Activated B cell treated with CpG ODN at 0.5 μM for 24 hours (primary cell): ENCODE data around the gene HDHD5. TPM values are rescaled to one million over a fixed set of nuclear protein-coding genes. Genes with fewer than 3 reads are reported as not detected.
"Not testable (repeated sequence)": the region's sequence is repeated elsewhere in the genome, so short reads cannot be mapped to it uniquely, and the experiment has no call there.

Source experiments
- ATAC-seq: fragments of 200-7000 bp; cut with Tn5 transposase; one replicate; pipeline ENCODE4 v1.10.0; 2021; ENCODE audit warnings: low read depth, mild to moderate bottlenecking, moderate library complexity
- CTCF ChIA-PET: fragments of 350-600 bp; sonication (Branson Sonifier 250); formaldehyde crosslinking; loops from one replicate; lab custom pipeline; 2021; ENCODE audit warnings: antibody characterized with exemption; lab: Charles Lee
- POLR2A ChIA-PET: fragments of 350-600 bp; sonication (Branson Sonifier 250); formaldehyde crosslinking; loops from one replicate; lab custom pipeline; 2021; ENCODE audit warnings: antibody characterized with exemption; lab: Charles Lee
- DNase-seq: peaks from one replicate; pipeline ENCODE4 v3.0.0; 2022
- H3K27ac Mint-ChIP-seq: one replicate; pipeline ENCODE4 v1.8.0; 2020; ENCODE audit warnings: mixed read lengths
- H3K27me3 Mint-ChIP-seq: one replicate; pipeline ENCODE4 v1.8.0; 2021; ENCODE audit warnings: mixed read lengths
- H3K36me3 Mint-ChIP-seq: one replicate; pipeline ENCODE4 v1.8.0; 2021; ENCODE audit warnings: low read depth, mixed read lengths
- H3K4me1 Mint-ChIP-seq: one replicate; pipeline ENCODE4 v1.8.0; 2021; ENCODE audit warnings: mixed read lengths
- H3K4me3 Mint-ChIP-seq: one replicate; pipeline ENCODE4 v1.8.0; 2020; ENCODE audit warnings: mild to moderate bottlenecking, mixed read lengths
- H3K9me3 Mint-ChIP-seq: one replicate; pipeline ENCODE4 v1.8.0; 2020; ENCODE audit warnings: mixed read lengths
- CTCF ChIP-seq: fragments of 200-600 bp; IDR thresholded peaks from one replicate; pipeline ENCODE4 v1.8.0; 2022; ENCODE audit warnings: antibody characterized with exemption, mild to moderate bottlenecking
- intact Hi-C: fragments of 100-400 bp; cut with micrococcal nuclease; formaldehyde crosslinking; loops from one replicate; pipeline ENCODE4 v1.15.1; 2024
- total RNA-seq: library from RNA; stranded (reverse); gene quantifications from 2 replicates; pipeline ENCODE4 v1.2.3, GENCODE V29; 2022

Gene HDHD5
- total RNA-seq, 1 donor from 2014 or later, result 25.2 TPM

GRCh38 chr22:17157714-17158113 lies 1.4 kb downstream of the HDHD5 start:
- ChIA-PET CTCF (interaction anchor here (1.8 kb wide), 1 partner anchor 14 kb away, joined by 11 read pairs; no protein-coding TSS in a partner anchor), POLR2A (interaction anchor here (0.7 to 3.0 kb wide), 3 partner anchors 14 to 169 kb away, joined by 3 to 18 read pairs (median 4); no protein-coding TSS in a partner anchor)
- TF ChIP-seq CTCF, result no peak
- H3K4me3 Mint-ChIP-seq, result peak overlapping the region; percentile 83
- H3K4me1 Mint-ChIP-seq, result peaks cover 29% of the 10 kb centered on the region
- H3K9me3 Mint-ChIP-seq, result no peaks in the 10 kb centered on the region
- ATAC-seq, result no peak
- no peak for DNase-seq
- intact Hi-C loops, result loop anchor here (2.0 to 5.0 kb wide), 5 partner anchors 61 to 480 kb away; partner anchors contain the start of genes ADA2 and BCL2L13
- peaks cover 4% of the 10 kb centered on the region for H3K36me3 Mint-ChIP-seq
- H3K27ac Mint-ChIP-seq, result no peak overlapping the region
- H3K27me3 Mint-ChIP-seq, result no peaks in the 10 kb centered on the region

DNA sequence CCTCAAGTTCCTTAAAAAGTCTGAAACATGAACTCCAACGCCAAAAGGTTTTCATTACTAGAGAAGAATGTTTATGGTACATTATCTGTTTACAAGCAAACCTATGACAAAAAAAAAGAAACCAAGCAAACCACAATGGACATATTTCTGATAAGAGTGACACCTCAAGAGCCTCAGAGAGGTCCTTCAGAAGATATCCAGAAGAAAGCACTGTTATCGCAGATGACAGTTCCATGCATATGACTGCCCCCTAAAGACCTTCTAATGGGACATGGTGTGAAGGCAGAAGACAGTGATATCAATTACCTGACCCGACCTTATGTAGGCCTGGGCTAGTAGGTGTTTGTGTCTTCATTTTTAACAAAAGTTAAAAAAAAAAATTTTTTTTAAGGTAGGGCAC lies 3.1 kb downstream of the HDHD5 start:
- POLR2A ChIA-PET, result no interaction called here
- intact Hi-C loops, result loop anchor here (5.0 kb wide), 3 partner anchors 346 to 481 kb away; partner anchors contain the start of gene BCL2L13
- CTCF ChIA-PET, result interaction anchor here (0.7 kb wide), 1 partner anchor 17 kb away, joined by 3 read pairs; no protein-coding TSS in a partner anchor

DNA sequence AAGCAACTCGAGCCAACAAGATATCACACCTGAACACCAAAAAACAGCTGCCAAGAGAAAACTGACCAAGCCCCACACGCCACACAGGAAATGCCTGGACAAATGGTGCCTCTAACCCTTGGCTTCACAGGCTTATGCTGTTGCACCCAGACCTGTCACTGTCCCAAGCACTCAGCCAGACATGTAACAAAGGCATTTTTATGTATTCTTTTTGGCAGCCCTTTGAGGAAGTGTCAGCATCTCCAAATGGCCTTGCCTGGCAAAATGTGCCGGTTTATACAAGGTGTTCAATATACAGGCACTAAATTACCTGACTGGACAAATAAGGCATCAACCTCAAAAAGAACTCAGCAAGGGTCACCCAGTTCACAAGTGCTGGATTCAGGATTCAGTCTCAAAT lies 6.1 kb downstream of the HDHD5 start:
- ATAC-seq, result no peak

More for the DNA sequence above, 3.1 kb downstream of the HDHD5 start:
- H3K4me1 Mint-ChIP-seq, result peaks cover 32% of the 10 kb centered on the region
- H3K27ac Mint-ChIP-seq, result no peak overlapping the region
- peaks cover 10% of the 10 kb centered on the region for H3K36me3 Mint-ChIP-seq
- H3K4me3 Mint-ChIP-seq, result no peak overlapping the region
- DNase-seq (no peak), ATAC-seq (no peak)
- H3K9me3 Mint-ChIP-seq, result no peaks in the 10 kb centered on the region
- no peaks in the 10 kb centered on the region for H3K27me3 Mint-ChIP-seq
- no peak for TF ChIP-seq CTCF

DNA sequence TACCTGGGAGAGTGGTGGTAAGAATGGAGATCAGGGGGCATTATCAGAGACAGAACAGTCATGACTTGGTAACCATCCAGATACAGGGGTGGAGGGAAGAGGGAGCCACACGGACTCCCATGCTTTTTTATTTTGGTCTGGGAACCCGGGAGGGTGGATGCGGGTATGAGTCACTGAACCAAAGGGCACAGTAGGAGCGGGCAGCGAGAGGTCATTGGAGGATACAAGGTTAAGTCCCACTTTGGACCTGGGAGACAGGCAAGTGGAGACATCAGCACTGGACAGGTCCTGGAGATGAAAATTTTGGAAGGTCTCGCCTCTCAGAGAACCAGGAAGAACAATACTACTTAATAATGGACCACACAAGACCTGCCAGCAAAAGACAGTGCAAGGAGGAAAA lies 6.7 kb downstream of the HDHD5 start:
- H3K4me3 Mint-ChIP-seq, result no peak overlapping the region
- DNase-seq (no peak), ATAC-seq (no peak)
- no peaks in the 10 kb centered on the region for H3K27me3 Mint-ChIP-seq
- peaks cover 14% of the 10 kb centered on the region for H3K4me1 Mint-ChIP-seq
- no peak for TF ChIP-seq CTCF
- intact Hi-C loops, result no loop called here
- H3K9me3 Mint-ChIP-seq, result no peaks in the 10 kb centered on the region
- CTCF ChIA-PET, result no interaction called here
- peaks cover 25% of the 10 kb centered on the region for H3K36me3 Mint-ChIP-seq
- no peak overlapping the region for H3K27ac Mint-ChIP-seq
- POLR2A ChIA-PET, result no interaction called here

More for the DNA sequence above, 6.1 kb downstream of the HDHD5 start:
- H3K4me3 Mint-ChIP-seq, result no peak overlapping the region
- no peak for DNase-seq
- no peak for TF ChIP-seq CTCF
- H3K27ac Mint-ChIP-seq, result no peak overlapping the region
- CTCF ChIA-PET, result no interaction called here
- intact Hi-C loops, result no loop called here
- H3K9me3 Mint-ChIP-seq, result no peaks in the 10 kb centered on the region
- peaks cover 20% of the 10 kb centered on the region for H3K4me1 Mint-ChIP-seq
- peaks cover 20% of the 10 kb centered on the region for H3K36me3 Mint-ChIP-seq
- H3K27me3 Mint-ChIP-seq, result no peaks in the 10 kb centered on the region
- POLR2A ChIA-PET, result no interaction called here

GRCh38 chr22:17149076-17149815 lies 9.8 kb downstream of the HDHD5 start:
- Mint-ChIP-seq H3K36me3 (peaks cover 36% of the 10 kb centered on the region), H3K4me1 (peaks cover 5% of the 10 kb centered on the region), H3K27ac (no peak overlapping the region), H3K4me3 (no peak overlapping the region), H3K9me3 (no peaks in the 10 kb centered on the region), H3K27me3 (no peaks in the 10 kb centered on the region)
- POLR2A ChIA-PET, result no interaction called here
- intact Hi-C loops, result no loop called here
- no peak for ATAC-seq
- CTCF ChIA-PET, result no interaction called here
- DNase-seq, result no peak
- TF ChIP-seq CTCF, result no peak

DNA sequence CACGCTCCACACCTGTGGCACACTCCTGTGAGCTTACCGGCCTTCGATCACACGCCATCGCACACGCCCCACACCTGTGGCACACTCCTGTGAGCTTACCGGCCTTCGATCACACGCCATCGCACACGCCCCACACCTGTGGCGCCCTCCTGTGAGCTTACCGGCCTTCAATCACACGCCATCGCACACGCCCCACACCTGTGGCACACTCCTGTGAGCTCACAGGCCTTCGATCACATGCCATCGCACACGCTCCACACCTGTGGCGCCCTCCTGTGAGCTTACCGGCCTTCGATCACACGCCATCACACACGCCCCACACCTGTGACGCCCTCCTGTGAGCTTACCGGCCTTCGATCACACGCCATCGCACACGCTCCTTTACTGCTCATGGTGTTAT lies 11.6 kb downstream of the HDHD5 start:
- H3K27ac Mint-ChIP-seq, H3K27me3 Mint-ChIP-seq, ATAC-seq, H3K4me3 Mint-ChIP-seq, intact Hi-C loops, DNase-seq, POLR2A ChIA-PET, CTCF ChIA-PET, H3K4me1 Mint-ChIP-seq, H3K9me3 Mint-ChIP-seq: not testable (repeated sequence)
- peaks cover 46% of the 10 kb centered on the region for H3K36me3 Mint-ChIP-seq
